ENCODE data around the gene USF1.

DNA sequence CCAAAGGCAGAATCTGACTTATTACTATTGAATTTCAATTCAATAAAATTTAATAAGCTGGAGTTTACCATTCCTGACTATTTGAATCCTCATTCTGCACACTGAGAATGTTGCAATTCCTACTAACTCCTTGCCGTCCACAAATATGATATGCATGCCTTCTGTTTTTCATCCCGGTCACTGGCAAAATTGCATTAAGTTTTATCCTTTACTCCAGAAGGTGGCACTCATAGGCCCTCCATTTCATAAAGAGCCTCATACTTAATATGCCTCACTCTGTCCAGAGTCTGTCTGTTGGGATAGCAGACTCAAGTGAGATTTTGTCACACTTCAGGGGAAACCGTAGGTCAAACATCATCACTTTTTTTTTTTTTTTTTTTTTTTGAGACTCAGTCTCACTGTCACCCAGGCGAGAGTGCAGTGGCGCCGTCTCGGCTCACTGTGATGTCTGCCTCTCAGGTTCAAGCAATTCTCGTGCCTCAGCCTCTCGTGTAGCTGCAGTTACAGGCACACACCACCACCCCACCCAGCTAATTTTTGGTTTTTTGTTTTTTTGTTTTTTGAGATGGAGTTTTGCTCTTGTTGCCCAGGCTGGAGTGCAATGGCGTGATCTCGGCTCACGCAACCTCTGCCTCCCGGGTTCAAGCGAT lies 52.1 kb downstream of the USF1 start:
- TF ChIP-seq POLR2A (IDR thresholded peaks at IDR 0.05; ENCODE audit: low read length) (no peak), GATA1 (IDR thresholded peaks at IDR 0.05; ENCODE audit: low read depth, low read length) (no peak)
